ENCODE data around the gene PARD6B.
"Not testable (repeated sequence)": the region's sequence is repeated elsewhere in the genome, so short reads cannot be mapped to it uniquely, and the experiment has no call there.

The PARD6B gene

GRCh38 chr20:50746138-50746940, 15.0 kb downstream of the PARD6B start:
- DNase-seq (ENCODE audit: low spot score) = no peak

- DNase-seq (ENCODE audit: low spot score) = no peak
Measured at GRCh38 chr20:50747275-50747674, 15.9 kb downstream of the PARD6B start.

GRCh38 chr20:50750145-50750671, 18.8 kb downstream of the PARD6B start:
- DNase-seq (ENCODE audit: low spot score) = no peak

GRCh38 chr20:50753152-50753551, 21.8 kb downstream of the PARD6B start:
- DNase-seq (ENCODE audit: low spot score) = no peak

- no peak for DNase-seq (ENCODE audit: low spot score)
Measured at GRCh38 chr20:50754420-50754819, 23.0 kb downstream of the PARD6B start.

GRCh38 chr20:50756447-50756846, 25.1 kb downstream of the PARD6B start:
- no peak for DNase-seq (ENCODE audit: low spot score)

- DNase-seq (ENCODE audit: low spot score) = no peak
Measured at GRCh38 chr20:50758469-50758868, 27.1 kb downstream of the PARD6B start.

- no peak for DNase-seq (ENCODE audit: low spot score)
Measured at GRCh38 chr20:50758992-50759391, 27.6 kb downstream of the PARD6B start.

GRCh38 chr20:50759678-50760077, 28.3 kb downstream of the PARD6B start:
- DNase-seq (ENCODE audit: low spot score) = no peak

- no peak for DNase-seq (ENCODE audit: low spot score)
Measured at GRCh38 chr20:50762045-50762422, 30.7 kb downstream of the PARD6B start.

- no peak for DNase-seq (ENCODE audit: low spot score)
Measured at GRCh38 chr20:50762435-50763220, 31.2 kb downstream of the PARD6B start.

- not testable (repeated sequence) for DNase-seq (ENCODE audit: low spot score)
Measured at GRCh38 chr20:50763550-50764458, 32.4 kb downstream of the PARD6B start.

GRCh38 chr20:50765251-50765650, 33.9 kb downstream of the PARD6B start:
- not testable (repeated sequence) for DNase-seq (ENCODE audit: low spot score)

- no peak for DNase-seq (ENCODE audit: low spot score)
Measured at GRCh38 chr20:50765674-50766073, 34.3 kb downstream of the PARD6B start.

GRCh38 chr20:50766955-50767809, 35.8 kb downstream of the PARD6B start:
- DNase-seq (ENCODE audit: low spot score) = not testable (repeated sequence)

- DNase-seq (ENCODE audit: low spot score) = not testable (repeated sequence)
Measured at GRCh38 chr20:50768991-50769390, 37.6 kb downstream of the PARD6B start.

- not testable (repeated sequence) for DNase-seq (ENCODE audit: low spot score)
Measured at GRCh38 chr20:50769551-50770085, 38.2 kb downstream of the PARD6B start.

GRCh38 chr20:50771419-50772080, 40.2 kb downstream of the PARD6B start:
- DNase-seq (ENCODE audit: low spot score) = not testable (repeated sequence)

GRCh38 chr20:50772420-50773185, 41.2 kb downstream of the PARD6B start:
- no peak for DNase-seq (ENCODE audit: low spot score)

All from RKO (cell line).